Measurements from ENCODE around the gene ATF6B. TPM values are rescaled to one million over a fixed set of nuclear protein-coding genes. Genes with fewer than 3 reads are reported as not detected.

Gene ATF6B
- total and polyA plus RNA-seq, 2 of the 13 experiments (the other 11 are each of a cell fraction or from before 2014, with no cell fraction given) = 18.1 to 44.0 TPM

DNA sequence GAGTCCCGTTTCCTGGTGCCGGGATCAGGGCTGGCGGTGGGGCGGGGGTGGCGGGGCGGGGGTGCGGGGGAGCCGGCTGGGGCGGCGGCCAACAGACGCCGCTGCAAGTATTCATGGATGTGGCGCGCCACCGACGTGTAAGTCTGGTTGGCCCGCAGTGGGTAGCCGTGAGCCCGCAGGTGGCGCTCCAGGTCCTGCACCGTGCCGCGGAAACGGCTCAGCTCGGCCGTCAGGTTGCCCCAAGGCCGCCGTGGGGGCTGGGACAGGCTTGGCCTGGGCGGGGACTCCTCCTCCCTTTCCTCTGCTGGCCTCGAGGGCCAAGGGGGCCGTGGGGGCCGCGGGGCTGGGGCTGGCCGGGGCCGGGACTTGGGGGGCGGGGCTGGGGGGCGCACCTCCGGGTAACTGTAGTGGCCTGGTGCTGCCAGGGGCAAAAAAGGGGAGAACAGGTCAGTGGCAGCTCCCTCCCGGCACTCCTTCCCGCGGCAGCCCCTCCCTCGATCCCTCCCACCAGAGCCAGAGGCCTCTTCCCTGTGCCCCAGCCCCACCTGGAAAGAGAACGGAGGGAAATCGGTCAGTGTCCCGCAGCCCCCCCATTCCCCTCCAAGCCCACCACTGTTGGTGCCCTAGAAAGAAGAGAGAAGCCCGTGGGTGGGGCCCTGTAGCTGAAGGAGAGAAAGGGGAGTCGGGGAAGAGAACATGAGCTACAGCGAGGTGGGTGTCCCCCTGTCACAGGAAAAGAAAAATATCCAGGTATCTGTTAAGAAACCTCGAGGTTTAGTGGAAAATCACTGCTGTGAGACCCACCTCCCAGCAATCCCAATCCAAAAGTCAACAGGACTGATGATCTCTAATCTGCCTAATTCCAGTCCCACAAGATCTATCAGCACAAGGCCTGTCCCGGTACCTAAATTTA, 40.2 kb downstream of the ATF6B start (continued):
- TF ChIP-seq, protein P1, sequence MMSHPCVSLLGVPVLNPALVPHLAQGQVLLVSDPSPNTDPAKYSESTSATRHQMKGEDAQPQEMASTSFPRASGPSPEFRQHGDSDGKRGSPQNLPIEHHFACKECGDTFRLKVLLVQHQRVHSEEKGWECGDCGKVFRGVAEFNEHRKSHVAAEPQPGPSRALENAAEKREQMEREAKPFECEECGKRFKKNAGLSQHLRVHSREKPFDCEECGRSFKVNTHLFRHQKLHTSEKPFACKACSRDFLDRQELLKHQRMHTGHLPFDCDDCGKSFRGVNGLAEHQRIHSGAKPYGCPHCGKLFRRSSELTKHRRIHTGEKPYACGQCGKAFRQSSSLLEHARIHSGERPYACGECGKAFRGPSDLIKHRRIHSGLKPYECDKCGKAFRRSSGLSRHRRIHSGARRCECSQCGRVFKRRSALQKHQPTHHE (CRISPR knock-in tag; IDR thresholded peaks at IDR 0.05; ENCODE audit: borderline replicate concordance) = no peak; the same call in 1 of the 2 replicates
- TF ChIP-seq, protein P2, sequence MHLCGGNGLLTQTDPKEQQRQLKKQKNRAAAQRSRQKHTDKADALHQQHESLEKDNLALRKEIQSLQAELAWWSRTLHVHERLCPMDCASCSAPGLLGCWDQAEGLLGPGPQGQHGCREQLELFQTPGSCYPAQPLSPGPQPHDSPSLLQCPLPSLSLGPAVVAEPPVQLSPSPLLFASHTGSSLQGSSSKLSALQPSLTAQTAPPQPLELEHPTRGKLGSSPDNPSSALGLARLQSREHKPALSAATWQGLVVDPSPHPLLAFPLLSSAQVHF (CRISPR knock-in tag; IDR thresholded peaks at IDR 0.05) = no peak
- TF ChIP-seq RORA (CRISPR knock-in tag; IDR thresholded peaks at IDR 0.05) (no peak), SMC3 (IDR thresholded peaks at IDR 0.05; ENCODE audit: low read length) (peak; percentile 32; the same call in 1 of the 2 replicates), CEBPB (IDR thresholded peaks at IDR 0.05; ENCODE audit: borderline replicate concordance, low read depth, low read length) (no peak), AKAP8 (CRISPR knock-in tag; IDR thresholded peaks at IDR 0.05) (no peak), CBX5 (CRISPR knock-in tag; IDR thresholded peaks at IDR 0.05; ENCODE audit: borderline replicate concordance) (peak; percentile 75; the same call in 1 of the 2 replicates), HMG20B (CRISPR knock-in tag; conservative IDR thresholded peaks at IDR 0.05) (no peak), HDAC2 (CRISPR knock-in tag; IDR thresholded peaks at IDR 0.05) (peak; percentile 64; the same call in 1 of the 2 replicates), SP2 (CRISPR knock-in tag; IDR thresholded peaks at IDR 0.05) (no peak), ARID2 (CRISPR knock-in tag; IDR thresholded peaks at IDR 0.05; ENCODE audit: borderline replicate concordance) (no peak), KDM1A (CRISPR knock-in tag; IDR thresholded peaks at IDR 0.05) (no peak), KLF13 (CRISPR knock-in tag; IDR thresholded peaks at IDR 0.05) (no peak), SMYD3 (CRISPR knock-in tag; IDR thresholded peaks at IDR 0.05) (no peak), ZNF674 (CRISPR knock-in tag; IDR thresholded peaks at IDR 0.05; ENCODE audit: low read depth) (no peak), GLI4 (CRISPR knock-in tag; IDR thresholded peaks at IDR 0.05; ENCODE audit: borderline replicate concordance) (no peak), ZNF564 (CRISPR knock-in tag; IDR thresholded peaks at IDR 0.05) (no peak), HNRNPLL (IDR thresholded peaks at IDR 0.05; ENCODE audit: low read depth, low read length, poor library complexity, severe bottlenecking) (peak; percentile 65), ZNF446 (CRISPR knock-in tag; IDR thresholded peaks at IDR 0.05) (no peak), ZC3H4 (CRISPR knock-in tag; IDR thresholded peaks at IDR 0.05; ENCODE audit: borderline replicate concordance) (no peak), PTBP1 (IDR thresholded peaks at IDR 0.05; ENCODE audit: low read depth, low read length, poor library complexity, severe bottlenecking) (no peak)
- TF ChIP-seq, protein P3, sequence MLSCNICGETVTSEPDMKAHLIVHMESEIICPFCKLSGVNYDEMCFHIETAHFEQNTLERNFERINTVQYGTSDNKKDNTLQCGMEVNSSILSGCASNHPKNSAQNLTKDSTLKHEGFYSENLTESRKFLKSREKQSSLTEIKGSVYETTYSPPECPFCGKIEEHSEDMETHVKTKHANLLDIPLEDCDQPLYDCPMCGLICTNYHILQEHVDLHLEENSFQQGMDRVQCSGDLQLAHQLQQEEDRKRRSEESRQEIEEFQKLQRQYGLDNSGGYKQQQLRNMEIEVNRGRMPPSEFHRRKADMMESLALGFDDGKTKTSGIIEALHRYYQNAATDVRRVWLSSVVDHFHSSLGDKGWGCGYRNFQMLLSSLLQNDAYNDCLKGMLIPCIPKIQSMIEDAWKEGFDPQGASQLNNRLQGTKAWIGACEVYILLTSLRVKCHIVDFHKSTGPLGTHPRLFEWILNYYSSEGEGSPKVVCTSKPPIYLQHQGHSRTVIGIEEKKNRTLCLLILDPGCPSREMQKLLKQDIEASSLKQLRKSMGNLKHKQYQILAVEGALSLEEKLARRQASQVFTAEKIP (CRISPR knock-in tag; IDR thresholded peaks at IDR 0.05; ENCODE audit: borderline replicate concordance) = no peak
- TF ChIP-seq, protein P4, sequence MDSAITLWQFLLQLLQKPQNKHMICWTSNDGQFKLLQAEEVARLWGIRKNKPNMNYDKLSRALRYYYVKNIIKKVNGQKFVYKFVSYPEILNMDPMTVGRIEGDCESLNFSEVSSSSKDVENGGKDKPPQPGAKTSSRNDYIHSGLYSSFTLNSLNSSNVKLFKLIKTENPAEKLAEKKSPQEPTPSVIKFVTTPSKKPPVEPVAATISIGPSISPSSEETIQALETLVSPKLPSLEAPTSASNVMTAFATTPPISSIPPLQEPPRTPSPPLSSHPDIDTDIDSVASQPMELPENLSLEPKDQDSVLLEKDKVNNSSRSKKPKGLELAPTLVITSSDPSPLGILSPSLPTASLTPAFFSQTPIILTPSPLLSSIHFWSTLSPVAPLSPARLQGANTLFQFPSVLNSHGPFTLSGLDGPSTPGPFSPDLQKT (CRISPR knock-in tag; IDR thresholded peaks at IDR 0.05; ENCODE audit: borderline replicate concordance) = no peak
- TF ChIP-seq, protein P5, sequence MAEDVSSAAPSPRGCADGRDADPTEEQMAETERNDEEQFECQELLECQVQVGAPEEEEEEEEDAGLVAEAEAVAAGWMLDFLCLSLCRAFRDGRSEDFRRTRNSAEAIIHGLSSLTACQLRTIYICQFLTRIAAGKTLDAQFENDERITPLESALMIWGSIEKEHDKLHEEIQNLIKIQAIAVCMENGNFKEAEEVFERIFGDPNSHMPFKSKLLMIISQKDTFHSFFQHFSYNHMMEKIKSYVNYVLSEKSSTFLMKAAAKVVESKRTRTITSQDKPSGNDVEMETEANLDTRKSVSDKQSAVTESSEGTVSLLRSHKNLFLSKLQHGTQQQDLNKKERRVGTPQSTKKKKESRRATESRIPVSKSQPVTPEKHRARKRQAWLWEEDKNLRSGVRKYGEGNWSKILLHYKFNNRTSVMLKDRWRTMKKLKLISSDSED (CRISPR knock-in tag; IDR thresholded peaks at IDR 0.05) = no peak

All from HepG2 (cell line).